H1 (cell line): Measurements from ENCODE around the gene NCOA5. TPM values are rescaled to one million over a fixed set of nuclear protein-coding genes. Genes with fewer than 3 reads are reported as not detected.

Experiments
- CTCF ChIA-PET: fragments of 300-600 bp; sonication (Branson Sonifier 250); formaldehyde crosslinking; loops from one replicate; lab custom pipeline; 2021; ENCODE audit not compliant: partially characterized antibody; lab: Charles Lee
- POLR2A ChIA-PET: fragments of 300-600 bp; sonication (Branson Sonifier 250); formaldehyde crosslinking; loops from one replicate; lab custom pipeline; 2021; ENCODE audit warnings: inconsistent platforms; ENCODE audit not compliant: partially characterized antibody; lab: Charles Lee
- DNase-seq, 2 experiments: peaks; one replicate each; pipeline versions ENCODE4 v3.0.0 to v3.0.0-alpha.2; 2010 to 2022; ENCODE audit warnings: low spot score in 2 of 2, low read depth in 1 of 2, mixed read lengths in 1 of 2
- FAIRE-seq: peaks from 2 replicates; lab custom pipeline; 2011; peaks lifted over from hg19 to GRCh38; lab: Jason Lieb, UNC
- H2AFZ ChIP-seq: 2 replicates; pipeline ENCODE4 v1.8.1; 2012; ENCODE audit warnings: low read length, inconsistent platforms
- H2AK5ac ChIP-seq: 2 replicates; pipeline ENCODE4 v1.6.1; 2013; ENCODE audit warnings: low read depth, low read length
- H2BK120ac ChIP-seq: replicated peaks from 2 replicates; pipeline ENCODE3; 2013; ENCODE audit warnings: low read depth, low read length, inconsistent platforms
- H2BK12ac ChIP-seq: 2 replicates; pipeline ENCODE4 v1.6.1; 2013; ENCODE audit warnings: low read depth, low read length
- H2BK15ac ChIP-seq: 2 replicates; pipeline ENCODE4 v1.6.1; 2013; ENCODE audit warnings: low read length
- H2BK20ac ChIP-seq: 2 replicates; pipeline ENCODE4 v1.6.1; 2013; ENCODE audit warnings: low read length
- H2BK5ac ChIP-seq: 2 replicates; pipeline ENCODE4 v1.6.1; 2013; ENCODE audit warnings: low read depth, low read length
- H3K14ac ChIP-seq: 2 replicates; pipeline ENCODE4 v1.6.1; 2013; ENCODE audit warnings: inconsistent platforms; ENCODE audit not compliant: insufficient read length
- H3K18ac ChIP-seq: 2 replicates; pipeline ENCODE4 v1.6.1; 2013; ENCODE audit warnings: low read length; ENCODE audit errors: extremely low read depth
- H3K23ac ChIP-seq: 2 replicates; pipeline ENCODE4 v1.6.1; 2013; ENCODE audit warnings: inconsistent platforms; ENCODE audit not compliant: insufficient read length
- H3K23me2 ChIP-seq: 2 replicates; pipeline ENCODE4 v1.6.1; 2013; ENCODE audit warnings: low read depth, low read length
- H3K27ac ChIP-seq: 2 replicates; pipeline ENCODE4 v1.6.1; 2011; ENCODE audit warnings: low read depth, low read length, inconsistent platforms
- H3K27me3 ChIP-seq, 4 experiments: replicated peaks in 1 of 4; 1 replicate in 1 of 4; 2 replicates in 3 of 4; pipeline versions ENCODE4 v1.6.1 to v1.8.1; 2011 to 2013; ENCODE audit warnings: low read length in 3 of 4, mild to moderate bottlenecking in 3 of 4, inconsistent platforms in 2 of 4, mixed read lengths in 2 of 4, moderate library complexity in 1 of 4; ENCODE audit not compliant: control insufficient read depth in 3 of 4, insufficient read depth in 3 of 4; ENCODE audit errors: extremely low read depth in 1 of 4
- H3K36me3 ChIP-seq, 4 experiments: 2 replicates each; pipeline versions ENCODE4 v1.6.1 to v1.8.1; 2011 to 2013; ENCODE audit warnings: mild to moderate bottlenecking in 4 of 4, low read length in 3 of 4, moderate library complexity in 2 of 4, control low read depth in 1 of 4, inconsistent platforms in 1 of 4; ENCODE audit not compliant: insufficient read depth in 4 of 4, control insufficient read depth in 2 of 4
- H3K4ac ChIP-seq: replicated peaks from 2 replicates; pipeline ENCODE3; 2013; ENCODE audit warnings: low read length, low read depth, mixed read lengths, inconsistent platforms; ENCODE audit not compliant: insufficient read length
- H3K4me1 ChIP-seq, 4 experiments: replicated peaks in 1 of 4; 1 replicate in 1 of 4; 2 replicates in 3 of 4; pipeline versions ENCODE4 v1.6.1 to v1.8.1; 2011 to 2013; ENCODE audit warnings: low read length in 3 of 4, inconsistent platforms in 2 of 4, mixed read lengths in 1 of 4; ENCODE audit not compliant: insufficient read depth in 4 of 4, control insufficient read depth in 3 of 4
- H3K4me2 ChIP-seq, 2 experiments: 2 replicates each; pipeline versions ENCODE4 v1.6.1 to v1.8.1; 2011 to 2013; ENCODE audit warnings: low read depth in 2 of 2, low read length in 2 of 2, control low read depth in 1 of 2, inconsistent platforms in 1 of 2, mild to moderate bottlenecking in 1 of 2; ENCODE audit not compliant: insufficient read depth in 1 of 2
- H3K4me3 ChIP-seq, 4 experiments: fragments of 200-600, 300-600 bp in 1 of 4; sonication (generic), shearing (Covaris generic), sonication (Bioruptor Twin) in 1 of 4; 2 replicates each; pipeline versions ENCODE4 v1.5.1 to v1.8.1; 2011 to 2016; ENCODE audit warnings: low read length in 4 of 4, low read depth in 3 of 4, control low read depth in 2 of 4, inconsistent platforms in 2 of 4, mild to moderate bottlenecking in 2 of 4, mixed read lengths in 1 of 4, moderate library complexity in 1 of 4; ENCODE audit not compliant: insufficient read depth in 2 of 4; ENCODE audit errors: extremely low read depth in 1 of 4
- H3K56ac ChIP-seq: replicated peaks from 2 replicates; pipeline ENCODE3; 2013; ENCODE audit warnings: low read depth, mild to moderate bottlenecking, mixed read lengths, low read length, inconsistent platforms; ENCODE audit not compliant: insufficient read length
- H3K79me1 ChIP-seq: 2 replicates; pipeline ENCODE4 v1.6.1; 2013; ENCODE audit warnings: low read depth, low read length, control low read depth
- H3K79me2 ChIP-seq, 2 experiments: 2 replicates each; pipeline versions ENCODE4 v1.6.1 to v1.8.1; 2012 to 2013; ENCODE audit warnings: low read length in 2 of 2, mild to moderate bottlenecking in 2 of 2, inconsistent platforms in 1 of 2; ENCODE audit not compliant: insufficient read depth in 2 of 2, control insufficient read depth in 1 of 2
- H3K9ac ChIP-seq, 4 experiments: replicated peaks in 1 of 4; 1 replicate in 1 of 4; 2 replicates in 3 of 4; pipeline versions ENCODE4 v1.6.1 to v1.8.1; 2011 to 2013; ENCODE audit warnings: low read depth in 3 of 4, low read length in 3 of 4, control low read depth in 2 of 4, mild to moderate bottlenecking in 2 of 4, moderate library complexity in 2 of 4, inconsistent platforms in 1 of 4; ENCODE audit errors: extremely low read depth in 1 of 4
- H3K9me3 ChIP-seq, 2 experiments: 2 replicates each; pipeline versions ENCODE4 v1.6.1 to v1.8.1; 2012 to 2013; ENCODE audit warnings: mild to moderate bottlenecking in 2 of 2, moderate library complexity in 2 of 2, control low read depth in 1 of 2, inconsistent platforms in 1 of 2, low read depth in 1 of 2, low read length in 1 of 2, mixed read lengths in 1 of 2; ENCODE audit not compliant: insufficient read depth in 2 of 2
- H4K20me1 ChIP-seq, 2 experiments: replicated peaks in 1 of 2; 2 replicates each; pipeline versions ENCODE3 to v1.8.1; 2011 to 2013; ENCODE audit warnings: inconsistent platforms in 2 of 2, low read length in 2 of 2, mild to moderate bottlenecking in 1 of 2; ENCODE audit not compliant: insufficient read depth in 2 of 2, control insufficient read depth in 1 of 2
- H4K5ac ChIP-seq: 2 replicates; pipeline ENCODE4 v1.6.1; 2013; ENCODE audit warnings: low read length, low read depth, mixed read lengths, inconsistent platforms; ENCODE audit not compliant: insufficient read length
- H4K8ac ChIP-seq: 2 replicates; pipeline ENCODE4 v1.8.0; 2013; ENCODE audit warnings: mild to moderate bottlenecking, moderate library complexity, low read length, inconsistent platforms; ENCODE audit not compliant: insufficient read depth; ENCODE audit errors: extremely low read depth
- H4K91ac ChIP-seq: replicated peaks from 2 replicates; pipeline ENCODE3; 2013; ENCODE audit warnings: low read length, mixed read lengths, inconsistent platforms; ENCODE audit not compliant: insufficient read length
- WGBS, 2 experiments: shearing (Covaris generic) in 1 of 2; methylation state at CpG; one replicate each; pipeline versions ENCODE4 v1.1.6 to v1.1.7; 2013 to 2015; ENCODE audit warnings: low lambda C conversion rate in 2 of 2, mixed read lengths in 2 of 2, inconsistent platforms in 1 of 2, low coverage in 1 of 2, missing lambda C conversion rate in 1 of 2; ENCODE audit not compliant: insufficient replicate concordance in 2 of 2, insufficient coverage in 1 of 2, insufficient read length in 1 of 2; ENCODE audit errors: extremely low coverage in 1 of 2, missing lambda C conversion rate in 1 of 2; 5-methylcytosine and 5-hydroxymethylcytosine counted together
- polyA plus RNA-seq, 7 experiments: library from polyadenylated mRNA; depleted of rRNA in 3 of 7; stranded (reverse) in 5 of 7; unstranded in 2 of 7; fragments of >200 nt in 5 of 7; fragments of 200-250 nt in 2 of 7; gene quantifications; 1 replicate in 5 of 7; 2 replicates in 1 of 7; 4 replicates in 1 of 7; pipeline versions ENCODE4 v1.2.1 to v1.2.3, GENCODE V29; 2011 to 2013; ENCODE audit warnings: missing spikeins in 2 of 7, mixed read lengths in 2 of 7
- total RNA-seq: library from RNA; stranded (reverse); fragmentation: NEBNext Ultra II Directional; extraction: Animal tissue kit (Norgen Biotek cat#: 25700); gene quantifications from 2 replicates; pipeline ENCODE4 v1.2.1, GENCODE V29; 2021

NCOA5 gene
- total and polyA plus RNA-seq, 2 of the 8 experiments (the other 6 are each of a cell fraction or from before 2014, with no cell fraction given): 20.4 to 29.0 TPM

DNA sequence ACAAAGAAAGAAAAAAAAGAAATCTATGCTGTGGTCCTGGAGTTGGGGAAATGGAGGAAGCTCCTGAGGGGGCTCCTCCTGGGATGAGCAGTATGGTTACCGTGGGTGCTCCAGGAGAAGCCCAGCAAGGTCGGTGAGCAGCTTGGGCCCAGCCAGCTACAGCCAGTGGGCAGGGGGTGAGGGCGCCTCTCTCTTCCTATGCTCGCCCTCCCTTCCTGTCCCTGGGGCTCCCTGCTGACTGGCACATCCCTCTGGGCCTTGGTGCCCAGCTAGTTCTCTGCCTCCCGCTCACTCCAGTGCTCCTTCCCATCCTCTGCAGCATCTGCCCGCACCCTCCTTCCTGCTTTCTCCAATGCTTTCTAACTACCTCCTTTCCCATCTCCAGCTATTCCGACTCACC, 45.0 kb upstream of the NCOA5 start:
- CTCF ChIA-PET: interaction anchor here (0.9 to 8.1 kb wide), 13 partner anchors 14 to 215 kb away, joined by 3 to 171 read pairs (median 6); partner anchors contain the start of gene CD40

More for the DNA sequence above, 45.0 kb upstream of the NCOA5 start:
- Histone ChIP-seq H2BK15ac (no peak overlapping the region), H3K79me2 (no peaks in the 10 kb centered on the region), H2BK12ac (no peak overlapping the region), H3K4me1 (peaks cover 3 to 12% (median 7%) of the 10 kb centered on the region in 4 experiments), H4K8ac (no peak overlapping the region), H3K23ac (no peak overlapping the region), H4K91ac (no peak overlapping the region), H3K79me1 (no peaks in the 10 kb centered on the region), H3K23me2 (no peaks in the 10 kb centered on the region), H3K4me3 (no peak overlapping the region), H3K9ac (no peak overlapping the region), H3K36me3 (no peaks in the 10 kb centered on the region), H3K56ac (no peak overlapping the region), H3K4me2 (no peak overlapping the region), H3K27me3 (peaks cover 0 to 4% (median 2%) of the 10 kb centered on the region in 4 experiments; a peak in 4 of 7 replicates), H2BK20ac (no peak overlapping the region), H4K20me1 (no peaks in the 10 kb centered on the region), H3K4ac (no peak overlapping the region), H3K18ac (no peak overlapping the region), H2BK5ac (no peak overlapping the region), H2AK5ac (no peak overlapping the region), H4K5ac (no peak overlapping the region), H2BK120ac (no peak overlapping the region), H3K9me3 (no peaks in the 10 kb centered on the region), H3K14ac (no peak overlapping the region), H3K27ac (no peak overlapping the region), H2AFZ (no peak overlapping the region)
- no peak for FAIRE-seq
- no peak for DNase-seq
- whole genome bisulfite sequencing, 2 experiments: 85% methylated on average over 7 of the region's 7 CpGs; no CpG with 5 or more reads in 1 of the 2 experiments
- POLR2A ChIA-PET: interaction anchor here (1.1 kb wide), 1 partner anchor 9 kb away, joined by 4 read pairs; no protein-coding TSS in a partner anchor
